Type B pancreatic cell (in vitro differentiated cells): ENCODE results near the gene TNFAIP6. TPM values are rescaled to one million over a fixed set of nuclear protein-coding genes. Genes with fewer than 3 reads are reported as not detected.
"Not testable (repeated sequence)": the region's sequence is repeated elsewhere in the genome, so short reads cannot be mapped to it uniquely, and the experiment has no call there.

Experiments used
- DNase-seq: peaks from one replicate; pipeline ENCODE4 v3.0.0; 2021; ENCODE audit warnings: mixed read lengths; ENCODE audit not compliant: unreplicated experiment; ENCODE audit errors: extremely low spot score
- H3K27ac Mint-ChIP-seq: 2 replicates; pipeline ENCODE4 v1.8.0; 2021; ENCODE audit warnings: mild to moderate bottlenecking, mixed read lengths
- H3K27me3 Mint-ChIP-seq: 2 replicates; pipeline ENCODE4 v1.8.0; 2021; ENCODE audit warnings: mixed read lengths
- H3K36me3 Mint-ChIP-seq: 2 replicates; pipeline ENCODE4 v1.8.0; 2021; ENCODE audit warnings: mixed read lengths
- H3K4me1 Mint-ChIP-seq: one replicate; pipeline ENCODE4 v1.8.0; 2021; ENCODE audit warnings: mixed read lengths; ENCODE audit not compliant: unreplicated experiment
- H3K4me3 Mint-ChIP-seq: 2 replicates; pipeline ENCODE4 v1.8.0; 2021; ENCODE audit warnings: mild to moderate bottlenecking, mixed read lengths
- H3K9me3 Mint-ChIP-seq: 2 replicates; pipeline ENCODE4 v1.8.0; 2021; ENCODE audit warnings: mixed read lengths
- total RNA-seq: library from RNA; stranded (reverse); gene quantifications from 2 replicates; pipeline ENCODE4 v1.2.1, GENCODE V29; 2021; ENCODE audit warnings: low replicate concordance
- TF ChIP-seq, protein P1 (sequence below): fragments of 200-600 bp; sonication (generic); conservative IDR thresholded peaks from 2 replicates; pipeline ENCODE4 v1.5.0; 2021; ENCODE audit warnings: antibody characterized with exemption, mild to moderate bottlenecking

Gene TNFAIP6
- total RNA-seq, 1 donor from 2014 or later = 0.87 TPM

DNA sequence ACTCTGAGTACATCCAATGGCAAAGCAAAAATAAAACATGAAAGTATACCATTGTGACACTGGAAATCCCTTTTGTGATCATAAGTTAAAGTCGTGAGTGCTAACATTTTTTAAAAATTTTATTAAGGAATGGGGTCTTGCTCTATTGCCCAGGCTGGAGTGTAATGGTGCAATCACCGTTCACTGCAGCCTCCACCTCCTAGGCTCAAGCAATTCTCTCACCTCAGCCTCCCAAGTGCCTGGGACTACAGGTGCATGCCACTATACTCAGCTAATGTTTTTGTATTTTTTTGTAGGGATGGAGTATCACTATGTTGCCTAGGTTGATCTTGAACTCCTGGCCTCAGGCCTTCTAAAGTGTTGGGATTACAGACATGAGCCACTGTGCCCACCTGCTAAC lies 14.3 kb upstream of the TNFAIP6 start:
- TF ChIP-seq, protein P1, sequence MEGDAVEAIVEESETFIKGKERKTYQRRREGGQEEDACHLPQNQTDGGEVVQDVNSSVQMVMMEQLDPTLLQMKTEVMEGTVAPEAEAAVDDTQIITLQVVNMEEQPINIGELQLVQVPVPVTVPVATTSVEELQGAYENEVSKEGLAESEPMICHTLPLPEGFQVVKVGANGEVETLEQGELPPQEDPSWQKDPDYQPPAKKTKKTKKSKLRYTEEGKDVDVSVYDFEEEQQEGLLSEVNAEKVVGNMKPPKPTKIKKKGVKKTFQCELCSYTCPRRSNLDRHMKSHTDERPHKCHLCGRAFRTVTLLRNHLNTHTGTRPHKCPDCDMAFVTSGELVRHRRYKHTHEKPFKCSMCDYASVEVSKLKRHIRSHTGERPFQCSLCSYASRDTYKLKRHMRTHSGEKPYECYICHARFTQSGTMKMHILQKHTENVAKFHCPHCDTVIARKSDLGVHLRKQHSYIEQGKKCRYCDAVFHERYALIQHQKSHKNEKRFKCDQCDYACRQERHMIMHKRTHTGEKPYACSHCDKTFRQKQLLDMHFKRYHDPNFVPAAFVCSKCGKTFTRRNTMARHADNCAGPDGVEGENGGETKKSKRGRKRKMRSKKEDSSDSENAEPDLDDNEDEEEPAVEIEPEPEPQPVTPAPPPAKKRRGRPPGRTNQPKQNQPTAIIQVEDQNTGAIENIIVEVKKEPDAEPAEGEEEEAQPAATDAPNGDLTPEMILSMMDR = no peak
- Mint-ChIP-seq H3K4me3 (no peak overlapping the region), H3K4me1 (peaks cover 11% of the 10 kb centered on the region), H3K9me3 (peaks cover 18% of the 10 kb centered on the region), H3K36me3 (no peaks in the 10 kb centered on the region), H3K27ac (no peak overlapping the region), H3K27me3 (no peaks in the 10 kb centered on the region)
- DNase-seq = no peak

- peaks cover 18% of the 10 kb centered on the region for H3K9me3 Mint-ChIP-seq
- H3K27ac Mint-ChIP-seq, H3K36me3 Mint-ChIP-seq, H3K4me3 Mint-ChIP-seq, DNase-seq, H3K27me3 Mint-ChIP-seq, H3K4me1 Mint-ChIP-seq: not testable (repeated sequence)
Observed at GRCh38 chr2:151344191-151344590, 13.2 kb upstream of the TNFAIP6 start.

GRCh38 chr2:151344906-151345305 lies 12.5 kb upstream of the TNFAIP6 start:
- Mint-ChIP-seq H3K4me3 (no peak overlapping the region), H3K9me3 (peaks cover 21% of the 10 kb centered on the region), H3K27me3 (no peaks in the 10 kb centered on the region), H3K36me3 (no peaks in the 10 kb centered on the region), H3K27ac (no peak overlapping the region), H3K4me1 (no peaks in the 10 kb centered on the region)
- DNase-seq = no peak
- TF ChIP-seq, protein P1 = no peak

DNA sequence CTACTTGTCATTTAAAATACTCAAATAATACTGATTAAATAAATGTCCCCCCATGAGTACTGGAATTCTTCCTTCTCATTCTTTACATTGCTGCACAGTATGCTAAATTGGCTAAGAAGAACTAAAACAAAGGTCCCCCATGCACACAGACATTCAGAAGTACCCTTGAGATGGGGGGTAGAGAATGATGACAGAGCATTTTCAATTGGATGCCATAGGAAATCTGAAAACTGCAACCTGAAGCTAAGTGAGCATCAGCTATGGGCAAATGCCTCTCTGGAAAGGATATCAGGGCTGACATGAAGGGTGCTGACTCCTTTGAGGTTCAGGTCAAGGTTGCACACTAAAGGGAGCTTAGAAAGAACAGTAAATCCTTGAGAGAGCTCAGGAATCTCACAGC lies 10.1 kb upstream of the TNFAIP6 start:
- Mint-ChIP-seq H3K9me3 (peaks cover 10% of the 10 kb centered on the region), H3K4me1 (no peaks in the 10 kb centered on the region), H3K4me3 (no peak overlapping the region), H3K27me3 (no peaks in the 10 kb centered on the region), H3K27ac (no peak overlapping the region), H3K36me3 (no peaks in the 10 kb centered on the region)
- TF ChIP-seq, protein P1 = no peak
- no peak for DNase-seq

- DNase-seq = no peak
- TF ChIP-seq, protein P1 = no peak
- H3K36me3 Mint-ChIP-seq = no peaks in the 10 kb centered on the region
- H3K4me3 Mint-ChIP-seq = no peak overlapping the region
- H3K27me3 Mint-ChIP-seq = no peaks in the 10 kb centered on the region
- H3K4me1 Mint-ChIP-seq = no peaks in the 10 kb centered on the region
- H3K9me3 Mint-ChIP-seq = peaks cover 10% of the 10 kb centered on the region
- H3K27ac Mint-ChIP-seq = no peak overlapping the region
Observed at GRCh38 chr2:151347906-151348305, 9.5 kb upstream of the TNFAIP6 start.

DNA sequence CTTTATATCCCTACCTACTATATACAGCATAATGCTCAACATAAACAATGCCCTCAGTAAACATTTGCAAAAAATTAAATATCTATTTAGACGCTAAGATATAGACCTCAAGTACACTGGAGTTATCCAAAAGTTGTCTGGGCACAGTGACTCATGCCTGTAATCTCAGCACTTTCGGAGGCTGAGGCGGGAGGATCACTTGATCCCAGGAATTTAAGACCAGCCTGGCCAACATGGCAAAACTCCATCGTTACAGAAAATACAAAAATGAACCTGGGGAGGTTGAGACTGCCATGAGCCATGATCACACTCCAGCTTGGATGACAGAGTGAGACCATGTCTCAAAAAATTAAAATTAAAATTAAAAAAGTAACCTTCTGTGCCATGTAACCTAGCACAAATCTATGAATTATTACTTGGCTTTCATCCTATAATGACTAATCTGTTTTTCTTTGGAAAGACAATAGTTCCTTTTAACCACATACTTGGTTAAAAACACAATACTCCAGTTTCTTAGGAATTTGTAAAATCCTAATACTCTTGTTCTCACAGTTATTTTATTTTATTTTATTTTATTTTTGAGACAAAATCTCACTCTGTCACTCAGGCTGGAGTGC lies 6.7 kb upstream of the TNFAIP6 start:
- TF ChIP-seq, protein P1 = no peak
- no peak for DNase-seq
- H3K27ac Mint-ChIP-seq = no peak overlapping the region
- no peak overlapping the region for H3K4me3 Mint-ChIP-seq
- peaks cover 3% of the 10 kb centered on the region for H3K9me3 Mint-ChIP-seq
- H3K27me3 Mint-ChIP-seq = no peaks in the 10 kb centered on the region
- no peaks in the 10 kb centered on the region for H3K4me1 Mint-ChIP-seq
- H3K36me3 Mint-ChIP-seq = no peaks in the 10 kb centered on the region
